Testis (tissue), 3 donors: ENCODE measurements around the gene CDH4. TPM values are rescaled to one million over a fixed set of nuclear protein-coding genes. Genes with fewer than 3 reads are reported as not detected.

Experiments
- DNase-seq: peaks from one replicate; pipeline ENCODE4 v3.0.0-alpha.2; 2019
- H3K27ac ChIP-seq, 2 donors: fragments of 200-600 bp; sonication (generic); one replicate each; pipeline ENCODE4 v1.5.1; 2019
- H3K27me3 ChIP-seq: fragments of 200-600 bp; sonication (generic); one replicate; pipeline ENCODE4 v1.5.1; 2019
- H3K36me3 ChIP-seq: fragments of 200-600 bp; sonication (generic); one replicate; pipeline ENCODE4 v1.5.1; 2017; ENCODE audit warnings: low read depth; ENCODE audit errors: missing control alignments
- H3K4me1 ChIP-seq: fragments of 200-600 bp; sonication (generic); one replicate; pipeline ENCODE4 v1.5.1; 2019
- H3K4me3 ChIP-seq, 2 donors: fragments of 200-600 bp; sonication (generic); one replicate each; pipeline ENCODE4 v1.5.1; 2017 to 2019
- H3K9me3 ChIP-seq: fragments of 200-600 bp; sonication (generic); one replicate; pipeline ENCODE4 v1.5.1; 2017
- CTCF ChIP-seq, 3 experiments: fragments of 450-650 bp in 2 of 3; fragments of 200-600 bp in 1 of 3; sonication (generic) in 1 of 3; IDR thresholded peaks; one replicate each; pipeline ENCODE4 v1.5.1; 2016 to 2019; ENCODE audit warnings: antibody characterized with exemption in 3 of 3, mild to moderate bottlenecking in 2 of 3, moderate library complexity in 1 of 3
- POLR2A ChIP-seq: fragments of 450-650 bp; IDR thresholded peaks from one replicate; pipeline ENCODE4 v1.6.1; 2017; ENCODE audit warnings: antibody characterized with exemption, mild to moderate bottlenecking, moderate library complexity
- WGBS, 2 donors: methylation state at CpG; one replicate each; pipeline ENCODE4 v1.1.5; 2018; 5-methylcytosine and 5-hydroxymethylcytosine counted together
- intact Hi-C: fragments of 100-400 bp; cut with DNase I; formaldehyde crosslinking; loops from one replicate; pipeline ENCODE4 v1.15.1; 2023; ENCODE audit warnings: low total_unique reads
- polyA plus RNA-seq: library from polyadenylated mRNA; stranded (reverse); fragments of 350-450 nt; fragmentation: Illumina TruSeq; extraction: RNeasy Lipid Tissue Mini Kit (QIAGEN cat#74804); gene quantifications from one replicate; pipeline ENCODE4 v1.2.3, GENCODE V29; 2014; ENCODE audit warnings: low read depth, low replicate concordance; ENCODE audit not compliant: insufficient read depth
- total RNA-seq, 2 donors: library from RNA; depleted of rRNA; stranded (reverse); fragments of >200 nt; gene quantifications; one replicate each; pipeline ENCODE4 v1.2.3, GENCODE V29; 2016

The CDH4 gene
- total and polyA plus RNA-seq, 3 donors from 2014 or later, result 1.4 to 3.3 (median 1.9) TPM

GRCh38 chr20:61701802-61702201 lies 449.7 kb downstream of the CDH4 start:
- no peaks in the 10 kb centered on the region for H3K36me3 ChIP-seq
- no peaks in the 10 kb centered on the region for H3K4me1 ChIP-seq
- no peak overlapping the region for H3K27ac ChIP-seq
- H3K4me3 ChIP-seq, result no peak overlapping the region
- WGBS, 2 donors, result 83 to 84% methylated on average over 12 of the region's 12 CpGs
- TF ChIP-seq POLR2A (no peak), CTCF (IDR thresholded peaks at IDR 0.05) (no peak)
- DNase-seq, result no peak
- intact Hi-C loops, result no loop called here
- H3K9me3 ChIP-seq, result no peaks in the 10 kb centered on the region
- no peaks in the 10 kb centered on the region for H3K27me3 ChIP-seq

DNA sequence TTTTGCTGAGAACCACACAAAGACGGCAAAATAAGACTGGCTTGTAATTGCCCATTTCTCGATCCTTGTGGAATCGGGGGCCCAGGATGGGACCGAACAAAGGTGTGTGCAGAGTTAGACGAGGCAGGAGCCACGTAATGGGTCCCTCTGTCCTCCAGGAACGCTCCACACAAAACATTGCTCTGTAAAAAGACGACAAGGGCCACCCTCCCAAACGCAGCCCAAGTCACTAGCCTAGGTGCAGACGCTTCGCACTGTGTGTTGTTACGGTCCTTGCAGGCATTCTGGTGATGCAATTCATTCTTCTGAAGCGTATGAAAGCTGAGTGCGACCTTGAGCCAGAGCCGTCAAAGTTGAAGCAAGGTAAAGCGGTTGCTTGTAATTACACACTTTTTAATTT lies 450.2 kb downstream of the CDH4 start:
- Histone ChIP-seq H3K4me3 (no peak overlapping the region), H3K27me3 (no peaks in the 10 kb centered on the region), H3K36me3 (no peaks in the 10 kb centered on the region), H3K27ac (no peak overlapping the region), H3K4me1 (no peaks in the 10 kb centered on the region), H3K9me3 (no peaks in the 10 kb centered on the region)
- 80 to 84% methylated on average over 16 of the region's 16 CpGs for WGBS, 2 donors
- no peak for DNase-seq
- intact Hi-C loops, result no loop called here
- TF ChIP-seq CTCF (IDR thresholded peaks at IDR 0.05) (no peak), POLR2A (no peak)

DNA sequence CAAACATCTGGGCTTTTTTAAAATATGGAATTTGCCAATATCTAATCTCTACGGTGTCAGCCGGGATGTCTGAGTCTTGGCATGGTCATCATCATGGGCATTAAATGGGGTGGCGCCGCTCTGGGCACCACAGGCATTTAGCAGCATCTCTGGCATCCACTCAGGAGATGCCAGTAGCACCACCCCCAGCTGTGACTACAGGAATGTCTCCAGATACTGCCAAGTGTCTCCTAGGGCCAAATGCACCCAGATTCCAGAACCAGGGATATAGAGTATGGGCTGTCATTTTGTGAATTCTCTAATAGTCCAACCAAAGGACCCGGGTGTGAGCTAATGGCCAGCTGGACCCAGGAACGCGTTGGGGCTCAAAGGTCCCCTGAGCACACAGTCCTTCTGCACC lies 452.6 kb downstream of the CDH4 start:
- H3K4me3 ChIP-seq, result no peak overlapping the region
- TF ChIP-seq CTCF (IDR thresholded peaks at IDR 0.05) (no peak), POLR2A (no peak)
- no peaks in the 10 kb centered on the region for H3K9me3 ChIP-seq
- no peaks in the 10 kb centered on the region for H3K27me3 ChIP-seq
- H3K36me3 ChIP-seq, result no peaks in the 10 kb centered on the region
- H3K27ac ChIP-seq, result no peak overlapping the region
- H3K4me1 ChIP-seq, result no peaks in the 10 kb centered on the region
- intact Hi-C loops, result no loop called here
- DNase-seq, result no peak
- 79 to 83% methylated on average over 7 of the region's 7 CpGs for WGBS, 2 donors

GRCh38 chr20:61705386-61706258 lies 453.6 kb downstream of the CDH4 start:
- intact Hi-C loops, result no loop called here
- H3K36me3 ChIP-seq, result no peaks in the 10 kb centered on the region
- H3K27ac ChIP-seq, result no peak overlapping the region
- no peak for DNase-seq
- H3K4me3 ChIP-seq, result no peak overlapping the region
- H3K4me1 ChIP-seq, result no peaks in the 10 kb centered on the region
- TF ChIP-seq POLR2A (no peak), CTCF (IDR thresholded peaks at IDR 0.05) (no peak)
- WGBS, 2 donors, result 77 to 78% methylated on average over 25 to 26 of the region's 26 CpGs
- no peaks in the 10 kb centered on the region for H3K9me3 ChIP-seq
- H3K27me3 ChIP-seq, result no peaks in the 10 kb centered on the region
